Neural cell (in vitro differentiated cells): ENCODE results near the gene CFTR. TPM values are rescaled to one million over a fixed set of nuclear protein-coding genes. Genes with fewer than 3 reads are reported as not detected.

ENCODE experiments used
- H2AFZ ChIP-seq: fragments of 200-600, 300-800 bp; sonication (generic), shearing (Covaris generic); 2 replicates; pipeline ENCODE4 v1.6.0; 2014; ENCODE audit warnings: low read depth, mild to moderate bottlenecking, antibody characterized with exemption, low read length, moderate library complexity
- H3F3A ChIP-seq: fragments of 200-600 bp; shearing (Covaris generic); 2 replicates; pipeline ENCODE4 v1.6.1; 2016; ENCODE audit warnings: mild to moderate bottlenecking, moderate library complexity, mixed read lengths, antibody characterized with exemption, low read length; ENCODE audit not compliant: insufficient read depth, poor library complexity, severe bottlenecking
- H3K27ac ChIP-seq: fragments of 200-600, 300-800 bp; sonication (generic), shearing (Covaris generic); 2 replicates; pipeline ENCODE4 v1.5.1; 2014; ENCODE audit warnings: mild to moderate bottlenecking, low read length, moderate library complexity
- H3K27me3 ChIP-seq: fragments of 300-800, 200-600 bp; sonication (generic), shearing (Covaris generic); 2 replicates; pipeline ENCODE4 v1.6.0; 2014; ENCODE audit warnings: mild to moderate bottlenecking, low read depth, low read length, moderate library complexity; ENCODE audit not compliant: insufficient read depth
- H3K36me3 ChIP-seq: fragments of 300-800, 200-600 bp; sonication (generic), shearing (Covaris generic); 2 replicates; pipeline ENCODE4 v1.5.1; 2014; ENCODE audit warnings: mild to moderate bottlenecking, antibody characterized with exemption, low read length, moderate library complexity; ENCODE audit not compliant: insufficient read depth
- H3K4me2 ChIP-seq: fragments of 300-800, 200-600 bp; sonication (generic), shearing (Covaris generic); 2 replicates; pipeline ENCODE4 v1.6.0; 2014; ENCODE audit warnings: mild to moderate bottlenecking, low read length
- H3K4me3 ChIP-seq: fragments of 300-800, 200-600 bp; sonication (generic), shearing (Covaris generic); 2 replicates; pipeline ENCODE4 v1.5.1; 2014; ENCODE audit warnings: mild to moderate bottlenecking, low read length, moderate library complexity
- H3K79me2 ChIP-seq: fragments of 200-600 bp; shearing (Covaris generic); replicated peaks from 2 replicates; pipeline ENCODE4 v1.6.0; 2014; ENCODE audit warnings: mild to moderate bottlenecking, low read length, moderate library complexity; ENCODE audit not compliant: insufficient read depth
- H3K9ac ChIP-seq: fragments of 300-800, 200-600 bp; sonication (generic), shearing (Covaris generic); 2 replicates; pipeline ENCODE4 v1.6.1; 2016; ENCODE audit warnings: mild to moderate bottlenecking, low read length, mixed read lengths
- H3K9me2 ChIP-seq: fragments of 200-600 bp; shearing (Covaris generic); 2 replicates; pipeline ENCODE4 v1.6.1; 2016; ENCODE audit warnings: mild to moderate bottlenecking, low read length, mixed read lengths; ENCODE audit not compliant: insufficient read depth
- H3K9me3 ChIP-seq: fragments of 200-600, 300-800 bp; sonication (generic), shearing (Covaris generic); 2 replicates; pipeline ENCODE4 v1.6.1; 2016; ENCODE audit warnings: mild to moderate bottlenecking, mixed run types, low read length, moderate library complexity, mixed read lengths
- H4K20me1 ChIP-seq: fragments of 200-600 bp; shearing (Covaris generic); 2 replicates; pipeline ENCODE4 v1.6.1; 2016; ENCODE audit warnings: mild to moderate bottlenecking, mixed run types; ENCODE audit not compliant: insufficient read depth
- EP300 ChIP-seq: fragments of 450-650 bp; conservative IDR thresholded peaks from 2 replicates; pipeline ENCODE4 v1.6.1; 2014; ENCODE audit warnings: antibody characterized with exemption, mild to moderate bottlenecking, moderate library complexity; ENCODE audit not compliant: poor library complexity, severe bottlenecking
- EZH2 ChIP-seq: fragments of 200-600, 300-800 bp; shearing (Covaris generic), sonication (generic); IDR thresholded peaks from 2 replicates; pipeline ENCODE4 v1.6.1; 2014; ENCODE audit warnings: antibody characterized with exemption, low read length, borderline replicate concordance, mild to moderate bottlenecking; ENCODE audit not compliant: insufficient read depth, poor library complexity, severe bottlenecking
- MXI1 ChIP-seq: fragments of 450-650 bp; conservative IDR thresholded peaks from 2 replicates; pipeline ENCODE4 v1.6.1; 2014; ENCODE audit warnings: antibody characterized with exemption, mild to moderate bottlenecking; ENCODE audit not compliant: poor library complexity, severe bottlenecking
- POLR2AphosphoS5 ChIP-seq: IDR thresholded peaks from 2 replicates; pipeline ENCODE4 v1.6.1; 2012
- RAD21 ChIP-seq: fragments of 450-650 bp; conservative IDR thresholded peaks from 2 replicates; pipeline ENCODE4 v1.6.1; 2014; ENCODE audit warnings: antibody characterized with exemption, mild to moderate bottlenecking, moderate library complexity
- SMC3 ChIP-seq: fragments of 450-650 bp; conservative IDR thresholded peaks from 2 replicates; pipeline ENCODE4 v1.6.1; 2014; ENCODE audit warnings: antibody characterized with exemption, mild to moderate bottlenecking, moderate library complexity; ENCODE audit not compliant: poor library complexity
- TAF1 ChIP-seq: IDR thresholded peaks from 2 replicates; pipeline ENCODE4 v1.6.1; 2012; ENCODE audit warnings: low read depth
- polyA plus RNA-seq: library from polyadenylated mRNA; depleted of rRNA; stranded (reverse); fragments of >200 nt; gene quantifications from 2 replicates; pipeline ENCODE4 v1.2.3, GENCODE V29; 2014
- TF ChIP-seq, protein P1 (sequence below): fragments of 450-650 bp; IDR thresholded peaks from 2 replicates; pipeline ENCODE4 v1.5.1; 2014; ENCODE audit warnings: antibody characterized with exemption, mild to moderate bottlenecking, moderate library complexity; ENCODE audit not compliant: poor library complexity, severe bottlenecking
- TF ChIP-seq, protein P2 (sequence below): IDR thresholded peaks from 2 replicates; pipeline ENCODE4 v1.6.1; 2012; ENCODE audit warnings: borderline replicate concordance

CFTR gene
- polyA plus RNA-seq, 1 donor from 2014 or later: not detected

DNA sequence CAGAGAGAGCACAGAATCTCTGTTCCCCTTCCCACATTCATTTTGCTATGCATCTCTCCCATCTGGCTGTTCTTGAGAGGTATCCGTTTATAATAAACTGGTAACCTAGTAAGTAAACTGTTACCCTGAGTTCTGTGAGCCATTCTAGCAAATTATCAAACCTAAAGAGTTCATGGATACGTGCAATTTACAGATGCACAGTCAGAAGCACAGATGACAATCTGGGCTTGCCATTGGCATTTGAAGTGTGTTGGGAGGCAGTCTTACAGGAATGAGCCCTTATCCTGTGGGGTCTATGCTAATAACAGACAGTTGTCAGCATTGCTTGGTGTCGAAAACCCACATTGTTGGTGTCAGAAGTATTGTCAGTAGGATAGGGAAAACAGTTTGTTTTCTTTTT lies 151.8 kb downstream of the CFTR start:
- Histone ChIP-seq H3K4me2 (no peak overlapping the region), H3K27ac (no peak overlapping the region), H3K4me3 (no peak overlapping the region), H3K27me3 (no peaks in the 10 kb centered on the region), H3F3A (no peaks in the 10 kb centered on the region), H3K9me2 (no peaks in the 10 kb centered on the region), H3K9ac (no peak overlapping the region), H3K36me3 (no peaks in the 10 kb centered on the region), H3K79me2 (no peaks in the 10 kb centered on the region), H3K9me3 (no peaks in the 10 kb centered on the region), H2AFZ (no peak overlapping the region), H4K20me1 (no peaks in the 10 kb centered on the region)
- TF ChIP-seq TAF1 (no peak), MXI1 (no peak), RAD21 (no peak), POLR2AphosphoS5 (no peak), EP300 (no peak), SMC3 (no peak), EZH2 (no peak)
- TF ChIP-seq, protein P1, sequence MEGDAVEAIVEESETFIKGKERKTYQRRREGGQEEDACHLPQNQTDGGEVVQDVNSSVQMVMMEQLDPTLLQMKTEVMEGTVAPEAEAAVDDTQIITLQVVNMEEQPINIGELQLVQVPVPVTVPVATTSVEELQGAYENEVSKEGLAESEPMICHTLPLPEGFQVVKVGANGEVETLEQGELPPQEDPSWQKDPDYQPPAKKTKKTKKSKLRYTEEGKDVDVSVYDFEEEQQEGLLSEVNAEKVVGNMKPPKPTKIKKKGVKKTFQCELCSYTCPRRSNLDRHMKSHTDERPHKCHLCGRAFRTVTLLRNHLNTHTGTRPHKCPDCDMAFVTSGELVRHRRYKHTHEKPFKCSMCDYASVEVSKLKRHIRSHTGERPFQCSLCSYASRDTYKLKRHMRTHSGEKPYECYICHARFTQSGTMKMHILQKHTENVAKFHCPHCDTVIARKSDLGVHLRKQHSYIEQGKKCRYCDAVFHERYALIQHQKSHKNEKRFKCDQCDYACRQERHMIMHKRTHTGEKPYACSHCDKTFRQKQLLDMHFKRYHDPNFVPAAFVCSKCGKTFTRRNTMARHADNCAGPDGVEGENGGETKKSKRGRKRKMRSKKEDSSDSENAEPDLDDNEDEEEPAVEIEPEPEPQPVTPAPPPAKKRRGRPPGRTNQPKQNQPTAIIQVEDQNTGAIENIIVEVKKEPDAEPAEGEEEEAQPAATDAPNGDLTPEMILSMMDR: no peak
- TF ChIP-seq, protein P2, sequence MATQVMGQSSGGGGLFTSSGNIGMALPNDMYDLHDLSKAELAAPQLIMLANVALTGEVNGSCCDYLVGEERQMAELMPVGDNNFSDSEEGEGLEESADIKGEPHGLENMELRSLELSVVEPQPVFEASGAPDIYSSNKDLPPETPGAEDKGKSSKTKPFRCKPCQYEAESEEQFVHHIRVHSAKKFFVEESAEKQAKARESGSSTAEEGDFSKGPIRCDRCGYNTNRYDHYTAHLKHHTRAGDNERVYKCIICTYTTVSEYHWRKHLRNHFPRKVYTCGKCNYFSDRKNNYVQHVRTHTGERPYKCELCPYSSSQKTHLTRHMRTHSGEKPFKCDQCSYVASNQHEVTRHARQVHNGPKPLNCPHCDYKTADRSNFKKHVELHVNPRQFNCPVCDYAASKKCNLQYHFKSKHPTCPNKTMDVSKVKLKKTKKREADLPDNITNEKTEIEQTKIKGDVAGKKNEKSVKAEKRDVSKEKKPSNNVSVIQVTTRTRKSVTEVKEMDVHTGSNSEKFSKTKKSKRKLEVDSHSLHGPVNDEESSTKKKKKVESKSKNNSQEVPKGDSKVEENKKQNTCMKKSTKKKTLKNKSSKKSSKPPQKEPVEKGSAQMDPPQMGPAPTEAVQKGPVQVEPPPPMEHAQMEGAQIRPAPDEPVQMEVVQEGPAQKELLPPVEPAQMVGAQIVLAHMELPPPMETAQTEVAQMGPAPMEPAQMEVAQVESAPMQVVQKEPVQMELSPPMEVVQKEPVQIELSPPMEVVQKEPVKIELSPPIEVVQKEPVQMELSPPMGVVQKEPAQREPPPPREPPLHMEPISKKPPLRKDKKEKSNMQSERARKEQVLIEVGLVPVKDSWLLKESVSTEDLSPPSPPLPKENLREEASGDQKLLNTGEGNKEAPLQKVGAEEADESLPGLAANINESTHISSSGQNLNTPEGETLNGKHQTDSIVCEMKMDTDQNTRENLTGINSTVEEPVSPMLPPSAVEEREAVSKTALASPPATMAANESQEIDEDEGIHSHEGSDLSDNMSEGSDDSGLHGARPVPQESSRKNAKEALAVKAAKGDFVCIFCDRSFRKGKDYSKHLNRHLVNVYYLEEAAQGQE: no peak

DNA sequence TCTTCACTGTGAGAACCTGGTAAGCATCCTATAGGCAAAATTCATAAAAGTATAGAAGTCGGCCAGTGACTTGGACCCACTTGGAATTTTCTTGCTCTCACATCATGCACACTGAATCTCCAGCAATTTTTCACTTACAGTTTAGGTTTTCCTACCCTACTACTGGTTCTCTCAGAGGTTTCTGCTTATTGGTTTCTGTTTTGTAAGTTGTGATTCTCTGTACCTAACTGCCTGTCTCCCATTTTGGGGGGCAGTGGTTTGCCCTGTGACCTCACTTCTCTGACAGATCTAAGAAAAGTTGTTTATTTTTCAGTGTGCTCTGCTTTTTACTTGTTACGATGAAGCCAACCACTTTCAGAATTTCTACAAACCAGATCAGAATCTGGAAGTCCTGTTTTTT lies 158.1 kb downstream of the CFTR start:
- no peak overlapping the region for H2AFZ ChIP-seq
- H3K9me3 ChIP-seq: no peaks in the 10 kb centered on the region
- H4K20me1 ChIP-seq: no peaks in the 10 kb centered on the region
- no peak overlapping the region for H3K27ac ChIP-seq
- no peaks in the 10 kb centered on the region for H3K36me3 ChIP-seq
- no peaks in the 10 kb centered on the region for H3K9me2 ChIP-seq
- H3K27me3 ChIP-seq: no peaks in the 10 kb centered on the region
- TF ChIP-seq SMC3: no peak
- TF ChIP-seq POLR2AphosphoS5: no peak
- TF ChIP-seq MXI1: no peak
- TF ChIP-seq, protein P2: no peak
- TF ChIP-seq TAF1: no peak
- no peak for TF ChIP-seq RAD21
- no peak for TF ChIP-seq EP300
- TF ChIP-seq, protein P1: no peak
- no peak for TF ChIP-seq EZH2
- no peaks in the 10 kb centered on the region for H3F3A ChIP-seq
- H3K9ac ChIP-seq: no peak overlapping the region
- H3K79me2 ChIP-seq: no peaks in the 10 kb centered on the region
- no peak overlapping the region for H3K4me3 ChIP-seq
- H3K4me2 ChIP-seq: no peak overlapping the region
